GM18907 (cell line): ENCODE results near the gene SHISA5.
"Not testable (repeated sequence)": the region's sequence is repeated elsewhere in the genome, so short reads cannot be mapped to it uniquely, and the experiment has no call there.

ENCODE experiments used
- ATAC-seq: cut with Tn5 transposase; IDR thresholded peaks from one replicate; pipeline ENCODE4 v1.9.1; 2021; ENCODE audit warnings: mild to moderate bottlenecking, moderate library complexity; ENCODE audit not compliant: unreplicated experiment

Gene SHISA5

GRCh38 chr3:48521635-48522034, 17.7 kb upstream of the SHISA5 start:
- no peak for ATAC-seq

DNA sequence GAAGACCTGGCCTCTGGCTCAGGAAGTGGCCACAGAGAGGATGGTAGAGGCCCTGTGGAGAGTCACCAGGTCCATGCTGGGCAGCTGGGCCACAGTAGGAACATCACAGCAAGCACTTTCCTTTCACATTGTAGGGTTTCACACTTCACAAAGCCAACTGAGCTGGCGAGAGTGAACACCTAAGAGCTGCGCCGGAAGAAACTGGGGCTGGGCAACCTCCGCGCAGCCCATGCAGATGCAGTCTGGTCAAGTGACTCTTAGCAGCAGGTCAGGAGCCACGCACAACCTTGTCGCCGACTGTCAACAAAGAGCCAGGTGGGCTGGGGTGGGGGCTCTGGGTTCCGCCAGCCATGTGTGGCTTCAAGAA, 15.3 kb upstream of the SHISA5 start:
- no peak for ATAC-seq

- no peak for ATAC-seq
Observed at GRCh38 chr3:48518638-48519276, 14.8 kb upstream of the SHISA5 start.

DNA sequence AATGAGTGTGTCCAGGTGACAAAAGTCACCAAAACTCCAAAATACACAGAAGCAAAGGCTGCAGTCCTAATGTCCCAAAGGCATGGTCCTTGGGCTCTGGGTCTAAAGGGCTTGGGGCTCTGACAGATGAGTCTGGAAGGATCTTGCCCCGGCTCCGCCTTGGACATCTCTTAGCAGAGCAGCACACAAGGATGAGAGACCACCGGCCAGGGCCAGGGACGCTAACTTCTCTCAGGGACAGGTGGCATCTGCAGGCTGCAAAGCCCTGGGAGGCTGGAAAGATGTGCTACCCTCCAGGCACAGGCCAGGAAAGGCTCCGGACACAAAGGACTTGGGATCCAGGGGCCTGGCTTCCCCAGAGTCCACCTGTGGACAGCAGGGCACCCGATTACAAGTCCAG, 14.1 kb upstream of the SHISA5 start:
- ATAC-seq = no peak

DNA sequence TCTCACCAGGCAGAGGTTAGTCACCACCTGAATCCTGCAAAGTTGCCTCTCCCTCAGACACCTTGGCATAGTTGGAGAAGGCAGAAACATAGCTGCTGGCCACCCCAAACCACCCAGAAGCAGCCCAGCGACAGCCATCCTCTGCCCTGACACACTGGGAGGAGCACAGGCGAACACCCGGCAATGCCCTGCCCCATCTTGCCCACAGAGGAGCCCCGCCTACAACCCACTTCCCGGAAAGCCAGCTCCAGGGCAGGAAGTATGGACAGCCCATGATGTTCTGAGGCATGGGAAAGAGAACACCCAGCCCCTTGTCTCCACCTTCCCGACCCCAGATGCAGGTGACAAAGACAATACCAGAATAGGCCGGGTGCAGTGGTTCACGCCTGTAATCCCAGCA, 12.6 kb upstream of the SHISA5 start:
- no peak for ATAC-seq

GRCh38 chr3:48514431-48515227, 10.7 kb upstream of the SHISA5 start:
- no peak for ATAC-seq

DNA sequence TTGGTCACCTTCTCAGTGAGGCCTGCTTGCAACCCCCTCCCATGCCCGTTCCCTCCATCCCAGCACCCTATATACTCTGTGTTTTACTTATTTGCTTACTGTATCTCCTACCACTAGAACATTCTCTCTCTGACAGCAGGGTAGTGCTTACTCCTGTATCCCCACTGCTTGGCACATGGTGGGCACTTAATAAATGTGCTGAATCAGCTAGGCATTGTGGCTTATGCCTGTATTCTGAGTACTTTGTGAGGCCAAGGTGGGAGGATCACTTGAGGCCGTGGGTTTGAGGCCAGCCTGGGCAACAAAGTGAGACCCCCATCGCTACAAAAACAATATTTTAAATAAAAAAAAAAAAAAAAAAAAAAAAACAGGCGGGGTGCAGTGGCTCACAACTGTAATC, 7.6 kb upstream of the SHISA5 start:
- ATAC-seq = no peak

DNA sequence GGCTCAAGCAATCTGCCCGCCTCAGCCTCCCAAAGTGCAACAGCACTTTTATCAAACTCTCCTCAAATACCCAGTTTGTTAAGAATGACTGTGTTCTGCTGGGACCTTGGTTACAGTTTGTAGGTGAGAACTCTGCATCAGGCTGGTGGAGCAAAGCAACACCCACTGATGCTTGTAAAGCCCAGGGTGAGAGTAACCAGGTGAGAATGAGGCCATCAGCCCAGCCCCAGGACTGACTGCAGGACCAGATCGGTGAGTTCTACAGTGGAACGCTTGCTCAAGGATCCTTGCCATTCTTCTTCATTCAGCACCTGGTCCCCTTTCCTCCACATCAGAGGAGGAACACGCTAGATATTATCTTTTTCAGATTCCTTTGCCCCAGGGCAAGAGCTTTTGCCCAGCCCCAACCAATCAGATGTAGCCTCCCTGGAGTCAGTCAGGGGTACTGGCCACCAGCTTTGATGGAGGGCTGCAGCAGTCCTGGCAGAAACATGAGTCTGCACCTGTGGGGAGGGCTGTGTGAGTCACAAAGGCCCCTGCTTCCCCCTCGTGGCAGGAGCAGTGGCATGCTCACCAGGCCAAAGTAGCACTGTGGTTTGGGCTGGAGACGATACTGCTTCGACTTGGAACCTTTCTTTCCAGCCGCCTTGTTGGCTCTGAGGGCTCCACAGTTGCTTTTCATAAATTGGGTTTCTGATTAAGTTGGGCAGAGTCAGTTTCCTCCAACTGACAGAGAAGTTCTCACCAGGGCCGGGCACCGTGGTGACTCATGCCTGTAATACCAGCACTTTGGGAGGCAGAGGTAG, 3.5 kb upstream of the SHISA5 start:
- peak; percentile 71 for ATAC-seq

GRCh38 chr3:48505968-48506504, 2.1 kb upstream of the SHISA5 start:
- no peak for ATAC-seq

DNA sequence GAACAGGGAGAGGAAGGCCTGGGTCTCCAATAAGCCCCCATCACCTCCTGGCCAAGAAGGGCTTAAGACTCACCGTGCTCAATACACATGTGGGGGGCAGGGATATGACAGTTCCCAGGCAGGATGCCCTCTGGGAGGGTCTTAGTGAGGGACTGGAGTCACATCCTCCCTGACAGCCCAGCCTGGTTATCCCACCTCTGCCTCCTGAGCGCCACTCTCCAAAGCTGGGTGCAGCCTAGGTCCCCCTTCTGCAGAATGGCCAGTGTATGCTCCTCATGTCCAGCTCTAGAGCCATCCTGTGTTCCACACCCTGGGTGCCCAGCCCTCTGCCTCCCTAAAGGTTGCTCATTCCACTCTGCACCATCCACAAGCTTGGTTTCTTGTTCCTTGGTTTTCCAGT, 1.2 kb upstream of the SHISA5 start:
- no peak for ATAC-seq

- no peak for ATAC-seq
Observed at GRCh38 chr3:48503401-48504050, 448 bp downstream of the SHISA5 start.

DNA sequence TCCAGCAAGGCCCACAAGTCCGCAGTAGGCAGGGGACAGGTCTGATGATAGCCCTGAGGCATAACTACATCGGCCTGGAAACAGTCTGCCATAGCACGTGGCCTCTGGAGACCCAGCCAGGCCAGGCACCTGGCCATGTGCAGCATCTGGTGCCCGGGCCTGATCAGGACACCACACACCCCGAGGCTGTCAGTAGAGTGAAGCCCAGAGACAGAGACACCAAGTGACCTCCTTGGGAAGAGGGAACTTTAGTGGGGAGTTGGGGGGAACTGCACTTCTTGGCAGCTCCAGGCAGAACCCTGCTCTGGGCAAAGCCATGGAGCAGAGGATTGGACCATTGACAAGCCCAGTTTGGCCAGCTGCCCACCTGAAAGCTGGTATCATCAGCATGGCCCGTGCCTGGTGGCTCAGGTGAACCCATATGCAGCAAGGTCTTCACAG, 1.2 kb downstream of the SHISA5 start:
- no peak for ATAC-seq

- ATAC-seq = no peak
Observed at GRCh38 chr3:48502121-48502520, 1.9 kb downstream of the SHISA5 start.

DNA sequence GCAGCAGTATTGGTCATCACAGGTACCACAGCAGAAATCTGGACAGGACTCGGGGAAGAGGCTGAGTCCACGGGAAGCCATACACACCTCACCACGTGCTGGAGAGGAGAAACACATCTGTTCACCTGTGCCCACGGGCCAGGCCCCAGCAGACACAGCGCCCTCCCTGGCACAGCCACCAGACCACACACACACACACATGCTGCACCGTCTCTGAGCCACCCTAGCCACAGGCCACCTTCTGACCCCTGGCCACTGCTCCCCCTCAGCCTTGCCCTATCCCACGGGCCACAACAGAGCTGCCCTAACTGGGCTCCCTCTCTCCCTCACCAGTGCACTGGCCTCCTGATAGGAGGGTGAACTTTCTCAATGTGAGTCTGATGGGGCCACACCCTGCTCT, 2.8 kb downstream of the SHISA5 start:
- no peak for ATAC-seq

GRCh38 chr3:48500656-48501055, 3.3 kb downstream of the SHISA5 start:
- ATAC-seq = no peak

DNA sequence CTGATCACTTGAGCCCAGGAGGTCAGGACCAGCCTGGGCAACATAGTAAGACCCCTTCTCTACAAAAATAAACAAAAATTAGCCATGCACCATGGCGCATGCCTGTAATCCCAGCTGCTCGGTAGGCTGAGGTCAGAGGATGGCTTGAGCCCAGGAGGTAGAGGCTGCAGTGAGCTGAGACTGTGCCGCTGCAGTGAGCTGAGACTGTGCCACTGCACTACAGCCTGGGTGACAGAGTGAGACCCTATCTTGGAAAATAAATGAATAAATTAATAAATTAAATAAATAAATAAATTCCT, 10.8 kb downstream of the SHISA5 start:
- ATAC-seq = no peak

- ATAC-seq = no peak
Observed at GRCh38 chr3:48492461-48493202, 11.3 kb downstream of the SHISA5 start.

GRCh38 chr3:48486952-48487351, 17.0 kb downstream of the SHISA5 start:
- no peak for ATAC-seq

DNA sequence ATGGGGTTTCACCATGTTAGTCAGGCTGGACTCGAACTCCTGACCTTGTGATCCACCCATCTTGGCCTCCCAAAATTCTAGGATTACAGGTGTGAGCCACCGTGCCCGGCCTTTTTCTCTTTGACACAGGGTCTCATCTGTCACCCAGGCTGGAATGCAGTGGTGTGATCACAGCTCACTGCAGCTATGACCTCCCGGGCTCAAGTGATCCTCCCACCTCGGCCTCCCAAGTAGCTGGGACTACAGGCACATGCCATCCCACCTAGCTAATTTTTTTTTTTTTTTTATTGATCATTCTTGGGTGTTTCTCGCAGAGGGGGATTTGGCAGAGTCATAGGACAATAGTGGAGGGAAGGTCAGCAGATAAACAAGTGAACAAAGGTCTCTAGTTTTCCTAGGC, 21.2 kb downstream of the SHISA5 start:
- not testable (repeated sequence) for ATAC-seq

- ATAC-seq = not testable (repeated sequence)
Observed at GRCh38 chr3:48480891-48481290, 23.1 kb downstream of the SHISA5 start.
